ENCODE measurements around the gene SNX10.

SNX10 gene

DNA sequence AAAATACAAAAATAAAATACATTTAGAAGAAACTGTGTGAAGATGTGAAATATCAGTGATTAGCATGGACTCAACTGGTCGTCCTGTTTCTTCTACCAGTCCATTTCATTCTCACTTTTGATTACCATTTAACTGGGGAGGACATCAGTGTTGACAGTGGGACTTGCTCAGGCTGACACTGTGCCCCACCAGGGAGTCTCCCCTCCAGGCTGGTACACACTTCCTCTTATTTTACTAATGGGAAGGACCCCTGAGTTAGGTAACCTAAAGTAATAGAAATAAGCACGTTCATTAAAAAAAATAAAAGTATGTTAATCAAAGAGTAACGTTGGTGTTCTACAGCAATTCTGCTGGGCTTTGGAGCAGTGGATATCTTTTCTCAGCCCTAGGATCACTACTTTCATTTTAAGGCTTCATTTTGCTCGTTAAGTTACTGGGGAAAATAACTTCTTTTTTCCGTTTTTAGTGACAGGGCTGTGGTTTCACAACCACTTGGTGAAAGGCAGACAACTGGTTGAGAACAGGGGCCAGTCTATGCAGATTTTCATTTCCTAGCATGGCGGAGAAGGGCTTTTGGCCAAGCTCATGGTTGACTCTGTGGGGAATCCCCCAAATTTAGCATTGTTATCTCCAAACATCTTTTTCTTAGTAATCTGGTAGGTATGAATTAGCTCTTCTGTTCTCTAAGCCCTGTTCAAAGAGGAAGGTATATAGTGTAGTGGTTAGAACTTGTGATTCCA, 2.1 kb downstream of the SNX10 start:
- Histone ChIP-seq H3K9me3 (replicated peaks; ENCODE audit: insufficient read depth, low read length) (no peaks in the 10 kb centered on the region), H4K20me1 (ENCODE audit: insufficient read depth, low read length) (no peaks in the 10 kb centered on the region), H3K4me1 (ENCODE audit: low read length) (no peaks in the 10 kb centered on the region), H3F3A (ENCODE audit: insufficient read depth, low read length) (peaks cover 5% of the 10 kb centered on the region; the same call in 1 of the 2 replicates), H3K27me3 (replicated peaks; ENCODE audit: insufficient read depth, low read length) (no peaks in the 10 kb centered on the region), H3K4me2 (ENCODE audit: low read depth, low read length) (peak overlapping the region; percentile 46; the same call in 1 of the 2 replicates), H3K9ac (ENCODE audit: low read length) (no peak overlapping the region; the same call in 1 of the 2 replicates), H3K79me2 (ENCODE audit: low read length) (no peaks in the 10 kb centered on the region), H2AFZ (ENCODE audit: low read length) (peak overlapping the region; percentile 13), H3K4me3 (ENCODE audit: low read length) (peak overlapping the region; percentile 44), H3K36me3 (replicated peaks; ENCODE audit: insufficient read depth, low read length) (no peaks in the 10 kb centered on the region), H3K27ac (ENCODE audit: low read length) (0 out of 2 replicates have a peak overlapping the region, but pooled peaks have one; percentile 14), H3K9me2 (replicated peaks; ENCODE audit: insufficient read depth, low read length) (no peaks in the 10 kb centered on the region)
- TF ChIP-seq EZH2phosphoT487 (IDR thresholded peaks at IDR 0.05; ENCODE audit: low read length): no peak
- TF ChIP-seq CTCF (IDR thresholded peaks at IDR 0.05; ENCODE audit: low read length): no peak
- DNase-seq: peak; percentile 45

GRCh38 chr7:26295015-26295414, 3.4 kb downstream of the SNX10 start:
- H3K9ac ChIP-seq (ENCODE audit: low read length): no peak overlapping the region
- no peaks in the 10 kb centered on the region for H3K4me1 ChIP-seq (ENCODE audit: low read length)
- H3K4me2 ChIP-seq (ENCODE audit: low read depth, low read length): no peak overlapping the region
- no peaks in the 10 kb centered on the region for H3K9me3 ChIP-seq (replicated peaks; ENCODE audit: insufficient read depth, low read length)
- peaks cover 5% of the 10 kb centered on the region; the same call in 1 of the 2 replicates for H3F3A ChIP-seq (ENCODE audit: insufficient read depth, low read length)
- H3K36me3 ChIP-seq (replicated peaks; ENCODE audit: insufficient read depth, low read length): no peaks in the 10 kb centered on the region
- TF ChIP-seq CTCF (IDR thresholded peaks at IDR 0.05; ENCODE audit: low read length) (no peak), EZH2phosphoT487 (IDR thresholded peaks at IDR 0.05; ENCODE audit: low read length) (no peak), EZH2 (optimal IDR thresholded peaks at IDR 0.05; ENCODE audit: low read depth, low read length) (no peak)
- H3K9me2 ChIP-seq (replicated peaks; ENCODE audit: insufficient read depth, low read length): no peaks in the 10 kb centered on the region
- no peaks in the 10 kb centered on the region for H3K27me3 ChIP-seq (replicated peaks; ENCODE audit: insufficient read depth, low read length)
- H2AFZ ChIP-seq (ENCODE audit: low read length): no peak overlapping the region
- no peaks in the 10 kb centered on the region for H3K79me2 ChIP-seq (ENCODE audit: low read length)
- no peak overlapping the region for H3K4me3 ChIP-seq (ENCODE audit: low read length)
- DNase-seq: no peak
- H3K27ac ChIP-seq (ENCODE audit: low read length): no peak overlapping the region
- no peaks in the 10 kb centered on the region for H4K20me1 ChIP-seq (ENCODE audit: insufficient read depth, low read length)

DNA sequence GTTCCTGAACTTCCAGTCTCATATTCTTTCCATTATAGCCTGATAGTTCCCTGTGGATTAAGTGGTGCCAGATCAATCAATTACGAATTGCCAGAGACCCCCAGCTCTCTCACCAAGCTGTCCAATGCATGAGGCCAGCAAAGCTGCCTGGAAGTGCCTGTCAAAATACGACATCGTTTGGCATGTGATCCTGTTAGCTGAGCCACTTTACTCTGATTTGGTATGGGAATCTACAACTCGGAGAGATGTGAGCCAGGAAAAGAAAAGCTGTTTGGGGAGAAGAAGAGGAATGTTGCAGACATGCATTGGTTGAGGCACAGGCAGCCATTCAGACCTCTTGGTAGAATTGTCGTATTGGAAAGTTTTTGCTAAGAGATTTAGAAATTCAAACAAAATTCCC, 3.9 kb downstream of the SNX10 start:
- H2AFZ ChIP-seq (ENCODE audit: low read length): no peak overlapping the region
- peaks cover 5% of the 10 kb centered on the region; the same call in 1 of the 2 replicates for H3F3A ChIP-seq (ENCODE audit: insufficient read depth, low read length)
- no peak for DNase-seq
- no peak overlapping the region for H3K4me3 ChIP-seq (ENCODE audit: low read length)
- H3K36me3 ChIP-seq (replicated peaks; ENCODE audit: insufficient read depth, low read length): no peaks in the 10 kb centered on the region
- no peaks in the 10 kb centered on the region for H3K79me2 ChIP-seq (ENCODE audit: low read length)
- no peak overlapping the region for H3K27ac ChIP-seq (ENCODE audit: low read length)
- TF ChIP-seq CTCF (IDR thresholded peaks at IDR 0.05; ENCODE audit: low read length) (no peak), EZH2phosphoT487 (IDR thresholded peaks at IDR 0.05; ENCODE audit: low read length) (no peak), EZH2 (optimal IDR thresholded peaks at IDR 0.05; ENCODE audit: low read depth, low read length) (no peak)
- H3K4me2 ChIP-seq (ENCODE audit: low read depth, low read length): no peak overlapping the region
- H3K9me2 ChIP-seq (replicated peaks; ENCODE audit: insufficient read depth, low read length): no peaks in the 10 kb centered on the region
- H3K4me1 ChIP-seq (ENCODE audit: low read length): no peaks in the 10 kb centered on the region
- no peaks in the 10 kb centered on the region for H3K9me3 ChIP-seq (replicated peaks; ENCODE audit: insufficient read depth, low read length)
- H4K20me1 ChIP-seq (ENCODE audit: insufficient read depth, low read length): no peaks in the 10 kb centered on the region
- no peaks in the 10 kb centered on the region for H3K27me3 ChIP-seq (replicated peaks; ENCODE audit: insufficient read depth, low read length)
- H3K9ac ChIP-seq (ENCODE audit: low read length): no peak overlapping the region
